ENCODE results near the gene ARGLU1. TPM values are rescaled to one million over a fixed set of nuclear protein-coding genes. Genes with fewer than 3 reads are reported as not detected.

Gene ARGLU1
- total RNA-seq, 1 experiment from 2014 or later = 96.9 TPM

GRCh38 chr13:106494506-106494905 lies 73.4 kb downstream of the ARGLU1 start:
- no peaks in the 10 kb centered on the region for H3K79me2 ChIP-seq (ENCODE audit: insufficient read depth, low read length)
- no peak overlapping the region for H3K9ac ChIP-seq (ENCODE audit: extremely low read depth, insufficient read length, low read length)
- H3K4me2 ChIP-seq (ENCODE audit: insufficient read depth, insufficient read length, low read length) = no peak overlapping the region
- peaks cover 34 to 44% of the 10 kb centered on the region in 2 experiments for H3K4me1 Mint-ChIP-seq
- TF ChIP-seq, protein P1, sequence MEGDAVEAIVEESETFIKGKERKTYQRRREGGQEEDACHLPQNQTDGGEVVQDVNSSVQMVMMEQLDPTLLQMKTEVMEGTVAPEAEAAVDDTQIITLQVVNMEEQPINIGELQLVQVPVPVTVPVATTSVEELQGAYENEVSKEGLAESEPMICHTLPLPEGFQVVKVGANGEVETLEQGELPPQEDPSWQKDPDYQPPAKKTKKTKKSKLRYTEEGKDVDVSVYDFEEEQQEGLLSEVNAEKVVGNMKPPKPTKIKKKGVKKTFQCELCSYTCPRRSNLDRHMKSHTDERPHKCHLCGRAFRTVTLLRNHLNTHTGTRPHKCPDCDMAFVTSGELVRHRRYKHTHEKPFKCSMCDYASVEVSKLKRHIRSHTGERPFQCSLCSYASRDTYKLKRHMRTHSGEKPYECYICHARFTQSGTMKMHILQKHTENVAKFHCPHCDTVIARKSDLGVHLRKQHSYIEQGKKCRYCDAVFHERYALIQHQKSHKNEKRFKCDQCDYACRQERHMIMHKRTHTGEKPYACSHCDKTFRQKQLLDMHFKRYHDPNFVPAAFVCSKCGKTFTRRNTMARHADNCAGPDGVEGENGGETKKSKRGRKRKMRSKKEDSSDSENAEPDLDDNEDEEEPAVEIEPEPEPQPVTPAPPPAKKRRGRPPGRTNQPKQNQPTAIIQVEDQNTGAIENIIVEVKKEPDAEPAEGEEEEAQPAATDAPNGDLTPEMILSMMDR (conservative IDR thresholded peaks at IDR 0.05) = no peak
- no peaks in the 10 kb centered on the region for H3K9me3 ChIP-seq (ENCODE audit: control insufficient read depth, low read depth, low read length)
- H3K56ac ChIP-seq (ENCODE audit: insufficient read length, low read depth, low read length) = no peak overlapping the region
- H3K27me3 Mint-ChIP-seq (ENCODE audit: low read depth) = no peaks in the 10 kb centered on the region
- no peak overlapping the region for H3K18ac ChIP-seq (ENCODE audit: insufficient read length, low read depth, low read length)
- H2BK12ac ChIP-seq (ENCODE audit: insufficient read length, low read depth, low read length) = no peak overlapping the region
- no peak overlapping the region for H4K5ac ChIP-seq (ENCODE audit: insufficient read length, low read depth, low read length)
- no peak overlapping the region for H3K4me3 Mint-ChIP-seq
- H3K27me3 ChIP-seq (ENCODE audit: insufficient read depth, low read length) = no peaks in the 10 kb centered on the region
- no peak overlapping the region for H3K4ac ChIP-seq (ENCODE audit: low read depth, low read length)
- H3K23ac ChIP-seq (ENCODE audit: insufficient read length, low read depth, low read length) = no peak overlapping the region
- H3K27ac ChIP-seq (ENCODE audit: insufficient read length, low read depth, low read length) = no peak overlapping the region
- no peak overlapping the region for H2AFZ ChIP-seq (ENCODE audit: low read length)
- H3T11ph ChIP-seq (ENCODE audit: low read length) = no peak overlapping the region
- DNase-seq = no peak
- H3K9me3 Mint-ChIP-seq = no peaks in the 10 kb centered on the region
- no peak overlapping the region for H3K27ac Mint-ChIP-seq
- no peak overlapping the region for H2BK20ac ChIP-seq (ENCODE audit: low read depth, low read length, poor library complexity, severe bottlenecking)
- H3K14ac ChIP-seq (ENCODE audit: insufficient read depth, low read length) = no peak overlapping the region
- peaks cover 3% of the 10 kb centered on the region; the same call in 1 of the 2 replicates for H3K4me1 ChIP-seq (ENCODE audit: insufficient read depth, low read length)
- no peak overlapping the region for H2BK15ac ChIP-seq (ENCODE audit: low read depth, low read length)
- H3K23me2 ChIP-seq (ENCODE audit: insufficient read length, low read depth, low read length, poor library complexity, severe bottlenecking) = no peaks in the 10 kb centered on the region
- no peak overlapping the region for H4K91ac ChIP-seq (ENCODE audit: insufficient read length, low read depth, low read length)
- H4K8ac ChIP-seq (replicated peaks; ENCODE audit: insufficient read length, low read depth, low read length) = no peak overlapping the region
- peaks cover 27 to 33% (median 29%) of the 10 kb centered on the region in 3 experiments; a peak in 6 of 7 replicates for H3K36me3 Mint-ChIP-seq (ENCODE audit: insufficient read depth in 1 of 3, low read depth in 3 of 3)
- H4K20me1 ChIP-seq (ENCODE audit: control insufficient read depth, insufficient read depth, insufficient read length) = no peaks in the 10 kb centered on the region
- H2AK5ac ChIP-seq (ENCODE audit: insufficient read length, low read length) = no peak overlapping the region
- H2BK120ac ChIP-seq (ENCODE audit: low read depth, low read length, poor library complexity, severe bottlenecking) = no peak overlapping the region
- H2BK5ac ChIP-seq (ENCODE audit: insufficient read length, low read length) = no peak overlapping the region
- no peaks in the 10 kb centered on the region for H3K79me1 ChIP-seq (ENCODE audit: insufficient read depth, low read depth, low read length, poor library complexity, severe bottlenecking)
